HCT116 (cell line): ENCODE measurements around the gene PKIB. TPM values are rescaled to one million over a fixed set of nuclear protein-coding genes. Genes with fewer than 3 reads are reported as not detected.
A peak's percentile ranks its signal among the peaks of the same experiment; 100 is the strongest.

Source experiments
- ATAC-seq: fragments of 200-7000 bp; cut with Tn5 transposase; 2 replicates; pipeline ENCODE4 v1.9.1; 2020; ENCODE audit warnings: mild to moderate bottlenecking, moderate library complexity
- BruUV-seq: library from RNA; stranded (reverse); fragments of 400-500 nt; replicated peaks from 2 replicates; lab custom pipeline; 2021; lab: Mats Ljungman, UMichigan
- CTCF ChIA-PET: fragments of 300-600 bp; sonication (Branson Sonifier 250); formaldehyde crosslinking; loops from one replicate; lab custom pipeline; 2021; ENCODE audit warnings: antibody characterized with exemption; lab: Charles Lee
- POLR2A ChIA-PET: fragments of 300-600, 350-600 bp; sonication (Branson Sonifier 250); formaldehyde crosslinking; loops from one replicate; lab custom pipeline; 2021; ENCODE audit warnings: antibody characterized with exemption; lab: Charles Lee
- RAD21 ChIA-PET, 2 experiments: fragments of 300-600 bp; sonication (Branson Sonifier 250); formaldehyde crosslinking; loops; one replicate each; lab custom pipeline; 2023; ENCODE audit warnings: low total read pairs in 2 of 2; ENCODE audit not compliant: uncharacterized antibody in 2 of 2, unreplicated experiment in 2 of 2, low non-redundant PET in 1 of 2; lab: Charles Lee
- DNase-seq: peaks from one replicate; pipeline ENCODE4 v3.0.0-alpha.2; 2010; ENCODE audit warnings: low read depth, low spot score
- H2AFZ ChIP-seq: fragments of 200-600 bp; shearing (Covaris generic), sonication (generic); 2 replicates; pipeline ENCODE4 v1.6.1; 2017; ENCODE audit warnings: low read depth, mixed run types, mixed read lengths, antibody characterized with exemption, low read length; ENCODE audit not compliant: poor library complexity, severe bottlenecking
- H3K27ac ChIP-seq: 2 replicates; pipeline ENCODE4 v1.5.1; 2012; ENCODE audit warnings: low read depth, low read length
- H3K27me3 ChIP-seq: fragments of 200-600 bp; sonication (generic); 2 replicates; pipeline ENCODE4 v1.6.1; 2016; ENCODE audit warnings: mixed run types, low read length, mixed read lengths; ENCODE audit not compliant: insufficient read depth
- H3K36me3 ChIP-seq, 2 experiments: fragments of 200-500 bp in 1 of 2; fragments of 200-600 bp in 1 of 2; sonication (Bioruptor generic) in 1 of 2; sonication (generic) in 1 of 2; 2 replicates each; pipeline versions ENCODE4 v1.5.1 to v1.6.1; 2014 to 2016; ENCODE audit warnings: low read length in 2 of 2, inconsistent platforms in 1 of 2, mixed read lengths in 1 of 2, mixed run types in 1 of 2; ENCODE audit not compliant: insufficient read depth in 2 of 2, control insufficient read depth in 1 of 2
- H3K4me1 ChIP-seq, 2 experiments: fragments of 200-600 bp in 1 of 2; sonication (generic) in 1 of 2; 2 replicates each; pipeline versions ENCODE4 v1.5.1 to v1.6.1; 2012 to 2017; ENCODE audit warnings: low read length in 2 of 2, inconsistent platforms in 1 of 2, mild to moderate bottlenecking in 1 of 2, mixed read lengths in 1 of 2, mixed run types in 1 of 2, moderate library complexity in 1 of 2; ENCODE audit not compliant: insufficient read depth in 2 of 2, control insufficient read depth in 1 of 2
- H3K4me2 ChIP-seq: fragments of 200-600 bp; sonication (generic); 2 replicates; pipeline ENCODE4 v1.6.1; 2017; ENCODE audit warnings: mixed run types, low read length, mixed read lengths
- H3K4me3 ChIP-seq, 2 experiments: fragments of 200-600 bp in 1 of 2; sonication (generic) in 1 of 2; replicated peaks in 1 of 2; 2 replicates each; pipeline ENCODE4 v1.5.1; 2011 to 2016; ENCODE audit warnings: low read length in 2 of 2, control low read depth in 1 of 2, low read depth in 1 of 2, mild to moderate bottlenecking in 1 of 2, mixed read lengths in 1 of 2, mixed run types in 1 of 2
- H3K79me2 ChIP-seq: fragments of 200-600 bp; sonication (generic); 2 replicates; pipeline ENCODE4 v1.6.1; 2017; ENCODE audit warnings: mild to moderate bottlenecking, mixed run types, low read length, moderate library complexity, mixed read lengths; ENCODE audit not compliant: insufficient read depth
- H3K9ac ChIP-seq: fragments of 200-600 bp; sonication (generic); 2 replicates; pipeline ENCODE4 v1.6.1; 2016; ENCODE audit warnings: low read length, mixed read lengths
- H3K9me2 ChIP-seq: fragments of 200-600 bp; sonication (generic), shearing (Covaris generic); 2 replicates; pipeline ENCODE4 v1.6.1; 2017; ENCODE audit warnings: mixed run types, mild to moderate bottlenecking, moderate library complexity; ENCODE audit not compliant: insufficient read depth
- H3K9me3 ChIP-seq, 2 experiments: fragments of 200-500 bp in 1 of 2; fragments of 200-600 bp in 1 of 2; sonication (Bioruptor generic) in 1 of 2; sonication (generic) in 1 of 2; 2 replicates each; pipeline ENCODE4 v1.6.1; 2014 to 2017; ENCODE audit warnings: low read length in 2 of 2, mixed read lengths in 2 of 2, inconsistent platforms in 1 of 2, low read depth in 1 of 2, mild to moderate bottlenecking in 1 of 2, mixed run types in 1 of 2, moderate library complexity in 1 of 2; ENCODE audit not compliant: control insufficient read depth in 1 of 2, insufficient read depth in 1 of 2
- H4K20me1 ChIP-seq: fragments of 200-600 bp; sonication (generic), shearing (Covaris generic); 2 replicates; pipeline ENCODE4 v1.6.1; 2017; ENCODE audit warnings: mixed run types, mild to moderate bottlenecking, moderate library complexity; ENCODE audit not compliant: insufficient read depth
- ATF3 ChIP-seq: IDR thresholded peaks from 2 replicates; pipeline ENCODE4 v1.6.1; 2012
- CTCF ChIP-seq, 3 experiments: fragments of 200-600 bp in 1 of 3; sonication (generic) in 1 of 3; IDR thresholded peaks in 2 of 3; conservative IDR thresholded peaks in 1 of 3; 2 replicates each; pipeline ENCODE4 v1.5.1; 2012 to 2017; ENCODE audit warnings: low read depth in 2 of 3, low read length in 2 of 3, antibody characterized with exemption in 1 of 3, borderline replicate concordance in 1 of 3, control low read depth in 1 of 3, mild to moderate bottlenecking in 1 of 3, mixed read lengths in 1 of 3, mixed run types in 1 of 3, moderate library complexity in 1 of 3; ENCODE audit not compliant: insufficient read depth in 1 of 3
- FOSL1 ChIP-seq: IDR thresholded peaks from 2 replicates; pipeline ENCODE4 v1.6.1; 2012; ENCODE audit warnings: low read depth
- JUND ChIP-seq: IDR thresholded peaks from 2 replicates; pipeline ENCODE4 v1.6.1; 2012
- MAX ChIP-seq: IDR thresholded peaks from 2 replicates; pipeline ENCODE4 v1.6.1; 2012
- POLR2AphosphoS5 ChIP-seq: IDR thresholded peaks from 2 replicates; pipeline ENCODE4 v1.6.1; 2011; ENCODE audit warnings: mild to moderate bottlenecking, low read depth, low read length, moderate library complexity
- RAD21 ChIP-seq: IDR thresholded peaks from 2 replicates; pipeline ENCODE4 v1.6.1; 2012; ENCODE audit warnings: low read depth, mild to moderate bottlenecking
- REST ChIP-seq: IDR thresholded peaks from 2 replicates; pipeline ENCODE4 v1.6.1; 2012; ENCODE audit warnings: low read depth
- SIN3A ChIP-seq: IDR thresholded peaks from 2 replicates; pipeline ENCODE4 v1.6.1; 2012; ENCODE audit warnings: low read depth
- SP1 ChIP-seq: IDR thresholded peaks from 2 replicates; pipeline ENCODE4 v1.6.1; 2012; ENCODE audit warnings: low read depth
- TCF7L2 ChIP-seq: IDR thresholded peaks from 2 replicates; pipeline ENCODE4 v1.7.0; 2011; ENCODE audit warnings: borderline replicate concordance, inconsistent platforms; ENCODE audit not compliant: insufficient read depth, insufficient read length; ENCODE audit errors: extremely low read depth
- YY1 ChIP-seq: IDR thresholded peaks from 2 replicates; pipeline ENCODE4 v1.6.1; 2011; ENCODE audit warnings: low read length, low read depth, moderate library complexity, mild to moderate bottlenecking; ENCODE audit not compliant: insufficient replicate concordance; ENCODE audit errors: extremely low read depth
- ZFX ChIP-seq: fragments of 450-650 bp; IDR thresholded peaks from 2 replicates; pipeline ENCODE4 v1.6.1; 2017
- ZNF274 ChIP-seq: fragments of 200-500 bp; sonication (Bioruptor generic); IDR thresholded peaks from 2 replicates; pipeline ENCODE4 v1.6.1; 2014; ENCODE audit warnings: mild to moderate bottlenecking, low read depth, low read length, inconsistent platforms
- intact Hi-C: fragments of 100-400 bp; cut with micrococcal nuclease; formaldehyde crosslinking; loops from 2 replicates; pipeline ENCODE4 v1.10.0; 2022
- total RNA-seq: library from RNA; stranded (reverse); gene quantifications from one replicate; pipeline ENCODE4 v1.2.1, GENCODE V29; 2021; ENCODE audit not compliant: unreplicated experiment

PKIB gene
- total RNA-seq, 1 experiment from 2014 or later = 24.0 TPM

GRCh38 chr6:122657601-122658000, 47.4 kb downstream of the PKIB start:
- H2AFZ ChIP-seq = no peak overlapping the region
- no peaks in the 10 kb centered on the region for H3K36me3 ChIP-seq
- ChIA-PET RAD21 (no interaction called here), CTCF (no interaction called here), POLR2A (interaction anchor here (1.1 to 1.3 kb wide), 2 partner anchors 37 to 38 kb away, joined by 3 to 4 read pairs; no protein-coding TSS in a partner anchor)
- H4K20me1 ChIP-seq = no peaks in the 10 kb centered on the region
- intact Hi-C loops = no loop called here
- DNase-seq = no peak
- H3K4me3 ChIP-seq = no peak overlapping the region
- H3K4me2 ChIP-seq = peak overlapping the region; percentile 27
- H3K9me2 ChIP-seq = no peaks in the 10 kb centered on the region; the same call in 1 of the 2 replicates
- no peaks in the 10 kb centered on the region for H3K9me3 ChIP-seq
- TF ChIP-seq POLR2AphosphoS5 (no peak), YY1 (no peak), RAD21 (no peak), MAX (no peak), JUND (0 out of 2 replicates have a peak, but pooled peaks have one; percentile 24), ZFX (no peak), SP1 (0 out of 2 replicates have a peak, but pooled peaks have one; percentile 20)
- no peaks in the 10 kb centered on the region for H3K27me3 ChIP-seq
- peaks cover 27 to 34% of the 10 kb centered on the region in 2 experiments for H3K4me1 ChIP-seq
- no peak for ATAC-seq
- H3K27ac ChIP-seq = peak overlapping the region; percentile 10; the same call in 1 of the 2 replicates
- BruUV-seq = no TSS peak
- H3K9ac ChIP-seq = no peak overlapping the region
- no peaks in the 10 kb centered on the region for H3K79me2 ChIP-seq

- intact Hi-C loops = no loop called here
- ChIA-PET RAD21 (no interaction called here), CTCF (no interaction called here), POLR2A (no interaction called here)
- no peaks in the 10 kb centered on the region; the same call in 1 of the 2 replicates for H3K9me2 ChIP-seq
- ATAC-seq (no peak), DNase-seq (no peak)
- no peak overlapping the region for H3K27ac ChIP-seq
- no peak overlapping the region for H3K9ac ChIP-seq
- H3K27me3 ChIP-seq = no peaks in the 10 kb centered on the region
- BruUV-seq = no TSS peak
- H2AFZ ChIP-seq = no peak overlapping the region
- no peaks in the 10 kb centered on the region for H3K9me3 ChIP-seq
- no peaks in the 10 kb centered on the region for H3K79me2 ChIP-seq
- H3K4me2 ChIP-seq = no peak overlapping the region
- H3K36me3 ChIP-seq = no peaks in the 10 kb centered on the region
- H3K4me1 ChIP-seq = peaks cover 9 to 14% of the 10 kb centered on the region in 2 experiments
- H4K20me1 ChIP-seq = no peaks in the 10 kb centered on the region
- no peak overlapping the region for H3K4me3 ChIP-seq
- TF ChIP-seq TCF7L2 = no peak
- no peak for TF ChIP-seq SIN3A
- no peak for TF ChIP-seq ATF3
- no peak for TF ChIP-seq RAD21
- TF ChIP-seq MAX = no peak
- no peak for TF ChIP-seq REST
- TF ChIP-seq FOSL1 = no peak
- no peak for TF ChIP-seq POLR2AphosphoS5
- no peak for TF ChIP-seq ZFX
- TF ChIP-seq CTCF (IDR thresholded peaks at IDR 0.05 in 2 of 3, conservative IDR thresholded peaks at IDR 0.05 in 1 of 3; ENCODE audit: borderline replicate concordance in 1 of 3, insufficient read depth in 1 of 3, low read depth in 2 of 3, low read length in 2 of 3) = no peak
- no peak for TF ChIP-seq ZNF274
Observed at GRCh38 chr6:122660296-122660695, 50.1 kb downstream of the PKIB start.
